K562 (cell line): ENCODE results near the gene EPS8L1. TPM values are rescaled to one million over a fixed set of nuclear protein-coding genes. Genes with fewer than 3 reads are reported as not detected.
A peak's percentile ranks its signal among the peaks of the same experiment; 100 is the strongest.

Experiments used
- AFF1 ChIP-seq, 2 experiments: fragments of 450-650 bp; IDR thresholded peaks; 2 replicates each; pipeline ENCODE4 v1.6.1; 2018; ENCODE audit warnings: mild to moderate bottlenecking in 2 of 2, low read depth in 1 of 2; ENCODE audit not compliant: partially characterized antibody in 2 of 2
- CBX2 ChIP-seq: fragments of 200-600 bp; sonication (generic); IDR thresholded peaks from one replicate; pipeline ENCODE4 v1.6.1; 2012; ENCODE audit warnings: mild to moderate bottlenecking, low read length, inconsistent platforms; ENCODE audit not compliant: insufficient read depth, poor library complexity, severe bottlenecking
- CGGBP1 ChIP-seq: fragments of 250-450 bp; sonication (Bioruptor Pico); IDR thresholded peaks from 2 replicates; pipeline ENCODE4 v1.9.0; 2021; ENCODE audit warnings: mild to moderate bottlenecking
- CHAMP1 ChIP-seq: fragments of 450-650 bp; IDR thresholded peaks from 2 replicates; pipeline ENCODE4 v1.6.1; 2016; ENCODE audit warnings: mild to moderate bottlenecking
- CREB3 ChIP-seq: fragments of 450-650 bp; conservative IDR thresholded peaks from 2 replicates; pipeline ENCODE4 v1.6.1; 2016; ENCODE audit warnings: missing genetic modification characterization, low read depth, mild to moderate bottlenecking, missing compliant biosample characterization, moderate library complexity
- DACH1 ChIP-seq: fragments of 450-650 bp; IDR thresholded peaks from 2 replicates; pipeline ENCODE4 v1.6.1; 2018; ENCODE audit not compliant: partially characterized antibody
- DMBX1 ChIP-seq: fragments of 250-450 bp; sonication (Bioruptor Pico); IDR thresholded peaks from 2 replicates; pipeline ENCODE4 v1.8.0; 2022; ENCODE audit warnings: inconsistent platforms, mild to moderate bottlenecking, moderate library complexity, borderline replicate concordance
- ELF4 ChIP-seq: fragments of 450-650 bp; formaldehyde crosslinking; IDR thresholded peaks from 2 replicates; pipeline ENCODE4 v1.4.0; 2022; ENCODE audit warnings: missing genetic modification characterization
- ESRRA ChIP-seq: fragments of 450-650 bp; IDR thresholded peaks from 2 replicates; pipeline ENCODE4 v1.6.1; 2014; ENCODE audit warnings: low read depth, mild to moderate bottlenecking, moderate library complexity, borderline replicate concordance
- GTF2E2 ChIP-seq: fragments of 200-800 bp; sonication (Bioruptor generic); IDR thresholded peaks from 2 replicates; pipeline ENCODE4 v1.6.1; 2016; ENCODE audit warnings: missing genetic modification characterization, missing compliant biosample characterization
- LCOR ChIP-seq: sonication (generic); formaldehyde crosslinking; IDR thresholded peaks from 2 replicates; pipeline ENCODE4 v1.8.0; 2022; ENCODE audit warnings: mild to moderate bottlenecking, missing genetic modification reagents
- MTF1 ChIP-seq: fragments of 250-450 bp; sonication (Bioruptor Pico); IDR thresholded peaks from 2 replicates; pipeline ENCODE4 v1.9.0; 2021; ENCODE audit warnings: moderate library complexity, mild to moderate bottlenecking, inconsistent platforms, borderline replicate concordance
- NFE2L1 ChIP-seq: fragments of 450-650 bp; IDR thresholded peaks from 2 replicates; pipeline ENCODE4 v1.6.1; 2016; ENCODE audit warnings: missing genetic modification characterization, low read depth, mild to moderate bottlenecking, missing compliant biosample characterization, moderate library complexity, borderline replicate concordance
- NR4A1 ChIP-seq, 2 experiments: fragments of 250-450 bp in 1 of 2; fragments of 450-650 bp in 1 of 2; sonication (Bioruptor Pico) in 1 of 2; IDR thresholded peaks; 2 replicates each; pipeline versions ENCODE4 v1.4.0 to v1.6.1; 2016 to 2020; ENCODE audit warnings: mild to moderate bottlenecking in 2 of 2, missing compliant biosample characterization in 1 of 2, missing genetic modification characterization in 1 of 2, moderate library complexity in 1 of 2
- POLR2A ChIP-seq: fragments of 450-650 bp; conservative IDR thresholded peaks from 2 replicates; pipeline ENCODE4 v1.6.1; 2016
- YY1 ChIP-seq, 3 experiments: IDR thresholded peaks; 2 replicates each; pipeline ENCODE4 v1.6.1; 2011; ENCODE audit warnings: low read length in 2 of 3, mild to moderate bottlenecking in 2 of 3, moderate library complexity in 2 of 3, borderline replicate concordance in 1 of 3, control low read depth in 1 of 3, low read depth in 1 of 3; ENCODE audit not compliant: insufficient read depth in 3 of 3, insufficient replicate concordance in 2 of 3, control insufficient read depth in 1 of 3, insufficient read length in 1 of 3; ENCODE audit errors: extremely low read depth in 1 of 3
- ZC3H4 ChIP-seq: sonication (generic); formaldehyde crosslinking; IDR thresholded peaks from 2 replicates; pipeline ENCODE4 v1.9.0; 2021; ENCODE audit warnings: missing genetic modification reagents, borderline replicate concordance
- ZNF134 ChIP-seq: fragments of 250-450 bp; sonication (Bioruptor Pico); conservative IDR thresholded peaks from 2 replicates; pipeline ENCODE4 v1.4.0; 2020
- ZNF143 ChIP-seq: sonication (generic); formaldehyde crosslinking; IDR thresholded peaks from 2 replicates; pipeline ENCODE4 v1.9.0; 2022; ENCODE audit warnings: mild to moderate bottlenecking, missing genetic modification reagents
- polyA plus RNA-seq, 8 experiments: library from polyadenylated mRNA; depleted of rRNA in 4 of 8; stranded (reverse) in 5 of 8; unstranded in 3 of 8; fragments of >200 nt; fragmentation: Nextera tagmentation in 2 of 8; fragmentation: Illumina TruSeq in 1 of 8; extraction: Ambion mirVana in 2 of 8; extraction: Trizol in 1 of 8; gene quantifications; 2 replicates each; pipeline versions ENCODE4 v1.2.1 to v1.2.3, GENCODE V29; 2011 to 2014; ENCODE audit warnings: inconsistent platforms in 1 of 8, missing spikeins in 1 of 8
- total RNA-seq, 7 experiments: library from RNA; depleted of rRNA in 6 of 7; stranded (reverse); fragments of >200 nt in 6 of 7; fragmentation: Illumina TruSeq in 2 of 7; extraction: Trizol in 2 of 7; gene quantifications; 2 replicates each; pipeline versions ENCODE4 v1.2.1 to v1.2.3, GENCODE V29; 2011 to 2021; ENCODE audit warnings: low replicate concordance in 1 of 7

The EPS8L1 gene
- total and polyA plus RNA-seq, 9 of the 15 experiments (the other 6 are each of a cell fraction or from before 2014, with no cell fraction given): 0.35 to 22.1 (median 11.9) TPM

GRCh38 chr19:55118401-55118991 is 42.8 kb downstream of the EPS8L1 start (continued):
- peak; percentile 70; the same call in 1 of the 2 replicates for TF ChIP-seq DMBX1 (CRISPR knock-in tag)
- TF ChIP-seq POLR2A: 0 out of 2 replicates have a peak, but pooled peaks have one; percentile 46
- peak in 2 of 3 experiments; percentile 9 to 56 for TF ChIP-seq YY1 (IDR thresholded peaks at IDR 0.05; ENCODE audit: borderline replicate concordance in 1 of 3, control insufficient read depth in 1 of 3, extremely low read depth in 1 of 3, insufficient read depth in 3 of 3, insufficient read length in 1 of 3, insufficient replicate concordance in 2 of 3, low read depth in 1 of 3, low read length in 2 of 3)
- TF ChIP-seq DACH1: no peak
- TF ChIP-seq GTF2E2 (tag): peak; percentile 47; the same call in 1 of the 2 replicates
- TF ChIP-seq ESRRA: peak; percentile 75; the same call in 1 of the 2 replicates
- TF ChIP-seq ZC3H4: no peak
- no peak for TF ChIP-seq CHAMP1
- TF ChIP-seq LCOR (CRISPR knock-in tag): peak; percentile 56; the same call in 1 of the 2 replicates
- peak; percentile 76 for TF ChIP-seq ZNF143 (CRISPR knock-in tag)
- peak; percentile 28; the same call in 1 of the 2 replicates for TF ChIP-seq CREB3 (tag)
- no peak for TF ChIP-seq ZNF134 (CRISPR knock-in tag)
- TF ChIP-seq CGGBP1: no peak
- peak in 1 of 2 experiments; percentile 92 for TF ChIP-seq AFF1 (IDR thresholded peaks at IDR 0.05; ENCODE audit: low read depth in 1 of 2, partially characterized antibody in 2 of 2)
- no peak for TF ChIP-seq NR4A1 (CRISPR knock-in tag; IDR thresholded peaks at IDR 0.05)
- peak; percentile 40; the same call in 1 of the 2 replicates for TF ChIP-seq NR4A1 (tag; IDR thresholded peaks at IDR 0.05)
- no peak for TF ChIP-seq ELF4 (CRISPR knock-in tag)
- no peak for TF ChIP-seq MTF1 (CRISPR knock-in tag)
- TF ChIP-seq CBX2: no peak
- no peak for TF ChIP-seq NFE2L1 (tag)
